NCI-H460 (cell line): ENCODE measurements around the gene TYROBP. TPM values are rescaled to one million over a fixed set of nuclear protein-coding genes. Genes with fewer than 3 reads are reported as not detected.

ENCODE experiments used
- small RNA-seq, 2 experiments: library from RNA; depleted of rRNA; stranded (forward); fragments of <200 nt; gene quantifications; one replicate each; pipeline ENCODE3, GENCODE V24; 2014
- total RNA-seq: library from RNA; depleted of rRNA; stranded (reverse); fragments of >200 nt; shearing (Covaris generic); gene quantifications from 2 replicates; pipeline ENCODE4 v1.2.3, GENCODE V29; 2014; rRNA removed

TYROBP gene
- total RNA-seq, 1 experiment from 2014 or later = 0.64 TPM

Small RNA genes lying within 50 kb of the gene (small RNA-seq; reads per million reads assigned to genes)
- gene AF038458.1 (0 reads per million in 2 experiments), gene RN7SL402P (0 reads per million in 2 experiments)

Other genes with a start within 250 kb of the TYROBP start
- gene UPK1A, start 241.8 kb downstream of the TYROBP start, total RNA-seq = 0.25 TPM in 1 of 2 replicates, not detected in the other
- not detected in 2 replicates for gene ZBTB32, start 203.7 kb downstream of the TYROBP start, total RNA-seq
- gene KMT2B, start 190.3 kb downstream of the TYROBP start, total RNA-seq = 7.7 and 9.4 TPM in 2 replicates
- 0.49 and 1.6 TPM in 2 replicates for gene IGFLR1, start 165.8 kb downstream of the TYROBP start, total RNA-seq
- 21.0 and 21.8 TPM in 2 replicates for gene U2AF1L4, start 162.9 kb downstream of the TYROBP start, total RNA-seq
- gene PSENEN, start 162.6 kb downstream of the TYROBP start, total RNA-seq = 63.8 and 70.6 TPM in 2 replicates
- 7.0 and 8.4 TPM in 2 replicates for gene LIN37, start 159.7 kb downstream of the TYROBP start, total RNA-seq
- gene HSPB6, start 151.3 kb downstream of the TYROBP start, total RNA-seq = 3.7 and 6.7 TPM in 2 replicates
- gene PROSER3, start 150.1 kb downstream of the TYROBP start, total RNA-seq = 7.4 and 8.0 TPM in 2 replicates
- 3.1 and 3.5 TPM in 2 replicates for gene ARHGAP33, start 132.7 kb downstream of the TYROBP start, total RNA-seq
- not detected in 2 replicates for gene PRODH2, start 95.5 kb downstream of the TYROBP start, total RNA-seq
- not detected in 2 replicates for gene NPHS1, start 55.8 kb downstream of the TYROBP start, total RNA-seq
- gene KIRREL2, start 51.4 kb downstream of the TYROBP start, total RNA-seq = 0.12 and 0.32 TPM in 2 replicates
- 12.2 and 19.5 TPM in 2 replicates for gene APLP1, start 39.7 kb downstream of the TYROBP start, total RNA-seq
- gene NFKBID, start 7.8 kb downstream of the TYROBP start, total RNA-seq = 4.3 and 5.1 TPM in 2 replicates
- gene HCST, start 5.8 kb downstream of the TYROBP start, total RNA-seq = not detected in 2 replicates
- 3.5 and 6.1 TPM in 2 replicates for gene LRFN3, start 28.1 kb upstream of the TYROBP start, total RNA-seq
- gene SDHAF1, start 86.9 kb upstream of the TYROBP start, total RNA-seq = 19.8 and 26.1 TPM in 2 replicates
- gene SYNE4, start 100.5 kb upstream of the TYROBP start, total RNA-seq = 0.22 and 0.26 TPM in 2 replicates
- 21.1 and 25.6 TPM in 2 replicates for gene ALKBH6, start 105.9 kb upstream of the TYROBP start, total RNA-seq
- 0.27 and 0.35 TPM in 2 replicates for gene CLIP3, start 124.6 kb upstream of the TYROBP start, total RNA-seq
- 2.9 and 3.0 TPM in 2 replicates for gene THAP8, start 146.0 kb upstream of the TYROBP start, total RNA-seq
- 12.3 and 13.7 TPM in 2 replicates for gene WDR62, start 146.6 kb upstream of the TYROBP start, total RNA-seq
- gene OVOL3, start 202.8 kb upstream of the TYROBP start, total RNA-seq = not detected in 2 replicates
- 90.1 and 139 TPM in 2 replicates for gene POLR2I, start 206.6 kb upstream of the TYROBP start, total RNA-seq
- 147 and 154 TPM in 2 replicates for gene TBCB, start 207.2 kb upstream of the TYROBP start, total RNA-seq
- 417 and 452 TPM in 2 replicates for gene CAPNS1, start 231.8 kb upstream of the TYROBP start, total RNA-seq
- gene COX7A1, start 244.2 kb upstream of the TYROBP start, total RNA-seq = not detected in 2 replicates